Measurements from ENCODE around the gene ALDOB. TPM values are rescaled to one million over a fixed set of nuclear protein-coding genes. Genes with fewer than 3 reads are reported as not detected.

Gene ALDOB
- total and polyA plus RNA-seq, 2 of the 8 experiments (the other 6 are each of a cell fraction or from before 2014, with no cell fraction given): not detected

DNA sequence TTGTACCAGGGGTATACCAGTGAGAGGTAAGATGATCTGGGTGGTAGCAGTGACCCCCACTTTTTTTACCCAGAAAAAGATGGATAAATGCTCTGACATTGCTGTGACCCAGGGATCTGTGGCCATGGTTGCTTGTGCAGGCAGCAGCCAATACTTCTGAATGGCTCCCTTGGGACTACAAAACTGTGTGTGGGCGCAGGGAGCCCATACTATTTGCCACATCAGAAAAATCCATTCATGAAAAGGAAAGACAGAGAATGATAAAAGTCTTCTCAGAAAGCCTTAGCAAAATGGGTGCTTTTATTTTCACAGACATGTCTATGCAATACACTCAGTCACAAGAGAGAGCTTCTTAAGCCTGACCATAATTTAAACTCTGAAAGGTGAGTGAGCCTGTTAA is 37.3 kb upstream of the ALDOB start:
- no peaks in the 10 kb centered on the region; the same call in 1 of the 2 replicates for H3K79me1 ChIP-seq (ENCODE audit: low read depth, low read length)
- H3K14ac ChIP-seq (ENCODE audit: insufficient read length): no peak overlapping the region
- FAIRE-seq: no peak
- no peak overlapping the region for H4K91ac ChIP-seq (replicated peaks; ENCODE audit: insufficient read length, low read length)
- DNase-seq (ENCODE audit: low read depth in 1 of 2, low spot score in 2 of 2): no peak
- no peaks in the 10 kb centered on the region for H4K20me1 ChIP-seq (replicated peaks in 1 of 2; ENCODE audit: control insufficient read depth in 1 of 2, insufficient read depth in 2 of 2, low read length in 2 of 2)
- H4K5ac ChIP-seq (ENCODE audit: insufficient read length, low read depth, low read length): no peak overlapping the region
- POLR2A ChIA-PET (ENCODE audit: partially characterized antibody): interaction anchor here (1.5 to 1.9 kb wide), 2 partner anchors 9 to 74 kb away, joined by 4 to 6 read pairs; partner anchors contain the start of genes MRPL50 and ZNF189
- no peak overlapping the region for H4K8ac ChIP-seq (ENCODE audit: extremely low read depth, insufficient read depth, low read length)
- peaks cover 7 to 25% (median 17%) of the 10 kb centered on the region in 4 experiments for H3K36me3 ChIP-seq (ENCODE audit: control insufficient read depth in 2 of 4, insufficient read depth in 4 of 4, low read length in 3 of 4)
- H3K4ac ChIP-seq (replicated peaks; ENCODE audit: insufficient read length, low read depth, low read length): no peak overlapping the region
- no peak for TF ChIP-seq TBP (IDR thresholded peaks at IDR 0.05; ENCODE audit: low read depth, low read length)
- H2BK20ac ChIP-seq (ENCODE audit: low read length): no peak overlapping the region
- no peak overlapping the region for H3K56ac ChIP-seq (replicated peaks; ENCODE audit: insufficient read length, low read depth, low read length)
- H3K27me3 ChIP-seq (replicated peaks in 1 of 4; ENCODE audit: control insufficient read depth in 3 of 4, extremely low read depth in 1 of 4, insufficient read depth in 3 of 4, low read length in 3 of 4): no peaks in the 10 kb centered on the region
- H2BK15ac ChIP-seq (ENCODE audit: low read length): no peak overlapping the region
- no peaks in the 10 kb centered on the region for H3K9me3 ChIP-seq (ENCODE audit: insufficient read depth in 2 of 2, low read depth in 1 of 2, low read length in 1 of 2)
- CTCF ChIA-PET (ENCODE audit: partially characterized antibody): interaction anchor here (0.7 to 12.5 kb wide), 5 partner anchors 13 to 63 kb away, joined by 3 to 122 read pairs (median 5); no protein-coding TSS in a partner anchor
- no peak overlapping the region for H2AFZ ChIP-seq (ENCODE audit: low read length)
- H2BK5ac ChIP-seq (ENCODE audit: low read depth, low read length): no peak overlapping the region
- no peak overlapping the region for H2AK5ac ChIP-seq (ENCODE audit: low read depth, low read length)
- no peak overlapping the region for H3K27ac ChIP-seq (ENCODE audit: low read depth, low read length)
- H3K4me3 ChIP-seq (ENCODE audit: extremely low read depth in 1 of 4, insufficient read depth in 2 of 4, low read depth in 3 of 4, low read length in 4 of 4): no peak overlapping the region
- no peak overlapping the region for H3K9ac ChIP-seq (replicated peaks in 1 of 4; ENCODE audit: extremely low read depth in 1 of 4, low read depth in 3 of 4, low read length in 3 of 4)
- H3K18ac ChIP-seq (ENCODE audit: extremely low read depth, low read length): no peak overlapping the region
- H3K4me2 ChIP-seq (ENCODE audit: insufficient read depth in 1 of 2, low read depth in 2 of 2, low read length in 2 of 2): no peak overlapping the region
- 100% methylated on average over 1 of the region's 1 CpG; no CpG with 5 or more reads in 1 of the 2 experiments for WGBS, 2 experiments (ENCODE audit: extremely low coverage in 1 of 2, insufficient coverage in 1 of 2, insufficient read length in 1 of 2, insufficient replicate concordance in 2 of 2, low coverage in 1 of 2, low lambda C conversion rate in 2 of 2, missing lambda C conversion rate in 1 of 2)
- H2BK120ac ChIP-seq (replicated peaks; ENCODE audit: low read depth, low read length): no peak overlapping the region
- H3K23me2 ChIP-seq (ENCODE audit: low read depth, low read length): no peaks in the 10 kb centered on the region
- peaks cover 0 to 4% (median 0%) of the 10 kb centered on the region in 4 experiments; a peak in 2 of 7 replicates for H3K4me1 ChIP-seq (replicated peaks in 1 of 4; ENCODE audit: control insufficient read depth in 3 of 4, insufficient read depth in 4 of 4, low read length in 3 of 4)
- no peak overlapping the region for H2BK12ac ChIP-seq (ENCODE audit: low read depth, low read length)
- no peak overlapping the region for H3K23ac ChIP-seq (ENCODE audit: insufficient read length)
- H3K79me2 ChIP-seq (ENCODE audit: control insufficient read depth in 1 of 2, insufficient read depth in 2 of 2, low read length in 2 of 2): no peaks in the 10 kb centered on the region
